22Rv1 (cell line): ENCODE results near the gene SPATA3.

Experiments used
- H3K27ac ChIP-seq: fragments of 450-650 bp; 2 replicates; pipeline ENCODE4 v1.5.1; 2017
- CTCF ChIP-seq: fragments of 450-650 bp; IDR thresholded peaks from 2 replicates; pipeline ENCODE4 v1.5.1; 2017; ENCODE audit warnings: mild to moderate bottlenecking
- ZFX ChIP-seq: fragments of 450-650 bp; IDR thresholded peaks from 2 replicates; pipeline ENCODE4 v1.6.1; 2017; ENCODE audit warnings: antibody characterized with exemption, borderline replicate concordance

Gene SPATA3

GRCh38 chr2:231043796-231044195, 47.9 kb downstream of the SPATA3 start:
- no peak for TF ChIP-seq ZFX
- TF ChIP-seq CTCF = no peak

GRCh38 chr2:231046916-231047273, 51.0 kb downstream of the SPATA3 start:
- TF ChIP-seq CTCF (no peak), ZFX (no peak)
- H3K27ac ChIP-seq = peak overlapping the region; percentile 99

More at GRCh38 chr2:231043796-231044195, 47.9 kb downstream of the SPATA3 start:
- H3K27ac ChIP-seq = peak overlapping the region; percentile 82

- TF ChIP-seq ZFX (no peak), CTCF (no peak)
- H3K27ac ChIP-seq = peak overlapping the region; percentile 99
Measured at GRCh38 chr2:231047274-231047922, 51.5 kb downstream of the SPATA3 start.

GRCh38 chr2:231047923-231048915, 52.3 kb downstream of the SPATA3 start:
- peak overlapping the region; percentile 99 for H3K27ac ChIP-seq
- TF ChIP-seq ZFX (no peak), CTCF (no peak)

- TF ChIP-seq ZFX = no peak
- TF ChIP-seq CTCF = no peak
Measured at GRCh38 chr2:231049286-231050017, 53.5 kb downstream of the SPATA3 start.

GRCh38 chr2:231050018-231050901, 54.3 kb downstream of the SPATA3 start:
- TF ChIP-seq CTCF (no peak), ZFX (no peak)

More at GRCh38 chr2:231049286-231050017, 53.5 kb downstream of the SPATA3 start:
- H3K27ac ChIP-seq = peak overlapping the region; percentile 99

More at GRCh38 chr2:231050018-231050901, 54.3 kb downstream of the SPATA3 start:
- peak overlapping the region; percentile 99 for H3K27ac ChIP-seq
